ENCODE data around the gene STK32A.

DNA sequence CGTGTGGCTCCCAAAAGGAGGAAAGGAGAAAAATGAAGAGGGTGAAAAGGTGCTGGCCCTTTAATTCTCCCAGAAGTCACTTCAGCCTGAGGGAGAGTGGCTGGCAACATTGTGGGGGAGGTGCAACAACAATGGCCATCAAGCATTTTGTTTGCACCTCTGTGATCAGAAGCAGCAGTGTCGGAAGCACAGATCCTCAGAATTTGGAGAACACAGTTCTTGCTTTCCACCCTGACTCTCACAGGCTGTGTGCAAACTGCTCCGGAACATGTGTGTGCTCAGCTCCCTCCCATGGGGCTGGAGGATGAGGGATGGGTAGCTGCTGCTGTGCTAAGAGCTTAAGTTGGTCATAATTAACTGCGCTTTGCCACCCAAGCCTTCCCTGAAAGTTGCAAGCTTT lies 147.9 kb downstream of the STK32A start:
- TF ChIP-seq, protein P1, sequence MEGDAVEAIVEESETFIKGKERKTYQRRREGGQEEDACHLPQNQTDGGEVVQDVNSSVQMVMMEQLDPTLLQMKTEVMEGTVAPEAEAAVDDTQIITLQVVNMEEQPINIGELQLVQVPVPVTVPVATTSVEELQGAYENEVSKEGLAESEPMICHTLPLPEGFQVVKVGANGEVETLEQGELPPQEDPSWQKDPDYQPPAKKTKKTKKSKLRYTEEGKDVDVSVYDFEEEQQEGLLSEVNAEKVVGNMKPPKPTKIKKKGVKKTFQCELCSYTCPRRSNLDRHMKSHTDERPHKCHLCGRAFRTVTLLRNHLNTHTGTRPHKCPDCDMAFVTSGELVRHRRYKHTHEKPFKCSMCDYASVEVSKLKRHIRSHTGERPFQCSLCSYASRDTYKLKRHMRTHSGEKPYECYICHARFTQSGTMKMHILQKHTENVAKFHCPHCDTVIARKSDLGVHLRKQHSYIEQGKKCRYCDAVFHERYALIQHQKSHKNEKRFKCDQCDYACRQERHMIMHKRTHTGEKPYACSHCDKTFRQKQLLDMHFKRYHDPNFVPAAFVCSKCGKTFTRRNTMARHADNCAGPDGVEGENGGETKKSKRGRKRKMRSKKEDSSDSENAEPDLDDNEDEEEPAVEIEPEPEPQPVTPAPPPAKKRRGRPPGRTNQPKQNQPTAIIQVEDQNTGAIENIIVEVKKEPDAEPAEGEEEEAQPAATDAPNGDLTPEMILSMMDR (IDR thresholded peaks at IDR 0.05), result no peak
- no peak for TF ChIP-seq POLR2A (IDR thresholded peaks at IDR 0.05; ENCODE audit: low read depth)
- TF ChIP-seq EP300 (IDR thresholded peaks at IDR 0.05), result no peak

Data from esophagus muscularis mucosa (tissue), 4 donors.